Measurements from ENCODE around the gene FAM186B. TPM values are rescaled to one million over a fixed set of nuclear protein-coding genes. Genes with fewer than 3 reads are reported as not detected.

Gene FAM186B
- total RNA-seq, 1 donor = under 0.01 TPM

DNA sequence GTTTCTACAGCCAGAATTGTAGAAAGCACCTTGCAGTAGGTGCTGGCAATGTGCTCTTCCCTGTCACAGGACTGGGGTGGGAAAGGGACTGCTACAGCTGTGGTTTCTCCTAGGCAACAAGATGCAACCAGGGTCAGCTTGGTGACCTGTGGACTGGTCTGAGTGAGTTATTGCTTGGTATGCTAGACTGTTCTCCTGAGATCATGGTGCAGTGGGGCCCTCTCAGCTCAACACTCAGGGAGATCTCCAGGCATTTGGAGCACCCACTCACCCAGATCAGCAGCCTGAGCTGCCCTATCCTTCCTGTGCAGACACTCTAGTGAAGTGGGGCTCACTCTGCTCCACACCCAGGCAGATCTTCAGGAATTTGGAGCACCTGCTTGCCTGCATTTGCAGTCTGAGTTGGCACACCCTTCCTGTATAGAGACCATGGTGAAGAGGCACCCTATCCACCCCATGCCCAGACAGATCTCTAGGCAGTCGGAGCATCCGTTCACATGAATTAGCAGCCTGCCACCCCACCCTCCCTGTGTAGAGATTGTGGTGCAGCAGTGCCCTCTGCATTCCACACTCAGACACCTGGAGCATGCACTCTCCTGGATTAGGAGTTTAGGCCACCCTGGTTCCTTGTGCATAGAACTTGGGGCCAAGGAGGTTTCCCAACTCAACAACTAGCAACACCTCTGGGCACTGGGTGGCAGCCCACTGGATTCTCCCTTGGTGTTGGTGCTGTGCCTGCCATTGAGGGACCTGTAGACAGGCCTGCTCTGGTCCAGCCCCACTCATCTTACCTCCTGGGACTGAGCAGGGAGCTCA, 3.8 kb upstream of the FAM186B start:
- TF ChIP-seq, protein P1, sequence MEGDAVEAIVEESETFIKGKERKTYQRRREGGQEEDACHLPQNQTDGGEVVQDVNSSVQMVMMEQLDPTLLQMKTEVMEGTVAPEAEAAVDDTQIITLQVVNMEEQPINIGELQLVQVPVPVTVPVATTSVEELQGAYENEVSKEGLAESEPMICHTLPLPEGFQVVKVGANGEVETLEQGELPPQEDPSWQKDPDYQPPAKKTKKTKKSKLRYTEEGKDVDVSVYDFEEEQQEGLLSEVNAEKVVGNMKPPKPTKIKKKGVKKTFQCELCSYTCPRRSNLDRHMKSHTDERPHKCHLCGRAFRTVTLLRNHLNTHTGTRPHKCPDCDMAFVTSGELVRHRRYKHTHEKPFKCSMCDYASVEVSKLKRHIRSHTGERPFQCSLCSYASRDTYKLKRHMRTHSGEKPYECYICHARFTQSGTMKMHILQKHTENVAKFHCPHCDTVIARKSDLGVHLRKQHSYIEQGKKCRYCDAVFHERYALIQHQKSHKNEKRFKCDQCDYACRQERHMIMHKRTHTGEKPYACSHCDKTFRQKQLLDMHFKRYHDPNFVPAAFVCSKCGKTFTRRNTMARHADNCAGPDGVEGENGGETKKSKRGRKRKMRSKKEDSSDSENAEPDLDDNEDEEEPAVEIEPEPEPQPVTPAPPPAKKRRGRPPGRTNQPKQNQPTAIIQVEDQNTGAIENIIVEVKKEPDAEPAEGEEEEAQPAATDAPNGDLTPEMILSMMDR (IDR thresholded peaks at IDR 0.05; ENCODE audit: insufficient read depth, low read depth, low read length) = no peak
- H3K4me3 ChIP-seq (ENCODE audit: low read depth, low read length) = no peak overlapping the region
- no peak for DNase-seq (ENCODE audit: low read depth)

DNA sequence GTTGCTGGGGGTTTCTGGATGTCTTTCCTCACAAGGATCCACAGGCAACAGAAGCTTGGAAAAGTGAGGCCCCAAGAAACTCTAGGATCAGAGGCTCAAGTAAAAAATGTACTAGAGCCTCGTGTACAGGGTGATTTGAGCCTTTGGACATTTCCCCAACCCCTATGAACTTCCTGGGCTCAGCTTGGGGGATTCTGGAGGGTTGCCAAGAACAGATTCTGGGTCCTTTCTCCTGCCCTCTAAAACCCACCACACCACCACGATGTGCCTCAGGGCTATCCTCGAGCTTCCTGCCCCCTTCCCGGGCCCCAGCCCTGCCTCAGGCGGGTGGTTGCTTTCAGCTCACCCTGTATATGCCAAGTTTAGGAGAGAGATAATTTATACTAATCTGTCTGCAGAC, 583 bp downstream of the FAM186B start:
- TF ChIP-seq, protein P1 (IDR thresholded peaks at IDR 0.05; ENCODE audit: insufficient read depth, low read depth, low read length) = no peak
- DNase-seq (ENCODE audit: low read depth) = no peak
- H3K4me3 ChIP-seq (ENCODE audit: low read depth, low read length) = no peak overlapping the region

- DNase-seq (ENCODE audit: low read depth) = no peak
- no peak overlapping the region for H3K4me3 ChIP-seq (ENCODE audit: low read depth, low read length)
- TF ChIP-seq, protein P1 (IDR thresholded peaks at IDR 0.05; ENCODE audit: insufficient read depth, low read depth, low read length) = no peak
These were observed 1.7 kb downstream of the FAM186B start for GRCh38 chr12:49603721-49604120.

DNA sequence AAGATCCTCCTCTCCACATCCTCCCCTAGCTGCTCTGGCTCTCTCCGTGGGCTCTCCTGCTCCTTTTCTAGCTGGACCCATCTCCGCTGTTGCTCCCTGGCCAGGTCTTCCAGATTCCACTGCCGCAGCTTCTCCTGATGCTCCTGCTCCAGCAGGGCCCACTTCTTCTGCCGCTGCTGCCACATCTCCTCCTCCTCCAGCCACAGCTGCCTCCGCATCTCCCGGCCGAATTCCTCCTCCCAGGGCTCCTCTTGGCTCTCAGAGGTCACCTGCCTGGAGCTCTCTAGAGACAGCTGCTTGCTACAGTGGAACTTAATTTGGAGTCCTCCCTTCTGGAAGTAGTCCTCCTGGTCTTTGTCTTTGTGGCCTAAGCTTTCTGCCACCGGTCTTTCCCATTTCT, 5.5 kb downstream of the FAM186B start:
- TF ChIP-seq, protein P1 (IDR thresholded peaks at IDR 0.05; ENCODE audit: insufficient read depth, low read depth, low read length) = no peak
- H3K4me3 ChIP-seq (ENCODE audit: low read depth, low read length) = no peak overlapping the region
- no peak for DNase-seq (ENCODE audit: low read depth)

GRCh38 chr12:49598527-49598926, 6.9 kb downstream of the FAM186B start:
- H3K4me3 ChIP-seq (ENCODE audit: low read depth, low read length) = no peak overlapping the region
- DNase-seq (ENCODE audit: low read depth) = no peak
- TF ChIP-seq, protein P1 (IDR thresholded peaks at IDR 0.05; ENCODE audit: insufficient read depth, low read depth, low read length) = no peak

DNA sequence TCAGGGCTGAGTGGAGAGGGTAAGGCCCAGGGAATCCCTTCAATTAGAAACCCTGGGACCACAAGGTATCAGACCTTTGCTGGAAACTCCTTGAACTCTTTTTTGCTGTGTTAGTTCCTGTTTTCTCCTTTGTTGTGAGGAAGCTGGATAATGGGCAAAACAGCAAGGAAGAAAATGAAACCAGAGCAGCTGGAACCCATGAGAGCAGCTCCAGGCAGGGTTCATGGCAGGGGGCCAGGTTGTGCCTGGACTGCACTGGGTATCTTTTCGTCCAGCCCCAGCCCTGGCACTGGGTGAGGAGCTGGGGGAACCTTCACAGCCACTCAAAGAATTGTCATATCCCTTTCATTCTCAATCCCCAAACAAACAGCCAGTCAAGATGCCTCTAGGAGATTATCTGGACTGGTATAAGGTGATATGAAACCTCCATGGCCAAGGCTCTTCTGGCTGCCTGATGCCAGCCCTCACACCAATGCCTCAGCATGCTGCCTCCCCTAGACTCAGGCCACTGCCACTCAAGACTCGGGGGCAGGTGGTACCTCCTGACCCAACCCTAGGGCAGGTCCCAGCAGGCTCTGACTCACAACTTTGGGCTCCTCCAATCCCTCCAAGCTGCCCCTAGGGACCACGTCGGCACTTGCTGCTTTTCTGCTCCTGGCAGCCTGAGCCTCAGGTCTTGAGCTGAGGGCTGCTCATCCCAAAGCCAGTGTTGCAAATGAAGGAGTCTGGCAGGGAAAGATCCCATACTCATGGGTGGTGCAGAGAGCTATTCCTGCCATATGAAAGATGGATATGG, 16.5 kb downstream of the FAM186B start:
- TF ChIP-seq, protein P1 (IDR thresholded peaks at IDR 0.05; ENCODE audit: insufficient read depth, low read depth, low read length) = no peak
- H3K4me3 ChIP-seq (ENCODE audit: low read depth, low read length) = no peak overlapping the region
- DNase-seq (ENCODE audit: low read depth) = no peak
